Measurements from ENCODE around the gene DBN1.

DBN1 gene

DNA sequence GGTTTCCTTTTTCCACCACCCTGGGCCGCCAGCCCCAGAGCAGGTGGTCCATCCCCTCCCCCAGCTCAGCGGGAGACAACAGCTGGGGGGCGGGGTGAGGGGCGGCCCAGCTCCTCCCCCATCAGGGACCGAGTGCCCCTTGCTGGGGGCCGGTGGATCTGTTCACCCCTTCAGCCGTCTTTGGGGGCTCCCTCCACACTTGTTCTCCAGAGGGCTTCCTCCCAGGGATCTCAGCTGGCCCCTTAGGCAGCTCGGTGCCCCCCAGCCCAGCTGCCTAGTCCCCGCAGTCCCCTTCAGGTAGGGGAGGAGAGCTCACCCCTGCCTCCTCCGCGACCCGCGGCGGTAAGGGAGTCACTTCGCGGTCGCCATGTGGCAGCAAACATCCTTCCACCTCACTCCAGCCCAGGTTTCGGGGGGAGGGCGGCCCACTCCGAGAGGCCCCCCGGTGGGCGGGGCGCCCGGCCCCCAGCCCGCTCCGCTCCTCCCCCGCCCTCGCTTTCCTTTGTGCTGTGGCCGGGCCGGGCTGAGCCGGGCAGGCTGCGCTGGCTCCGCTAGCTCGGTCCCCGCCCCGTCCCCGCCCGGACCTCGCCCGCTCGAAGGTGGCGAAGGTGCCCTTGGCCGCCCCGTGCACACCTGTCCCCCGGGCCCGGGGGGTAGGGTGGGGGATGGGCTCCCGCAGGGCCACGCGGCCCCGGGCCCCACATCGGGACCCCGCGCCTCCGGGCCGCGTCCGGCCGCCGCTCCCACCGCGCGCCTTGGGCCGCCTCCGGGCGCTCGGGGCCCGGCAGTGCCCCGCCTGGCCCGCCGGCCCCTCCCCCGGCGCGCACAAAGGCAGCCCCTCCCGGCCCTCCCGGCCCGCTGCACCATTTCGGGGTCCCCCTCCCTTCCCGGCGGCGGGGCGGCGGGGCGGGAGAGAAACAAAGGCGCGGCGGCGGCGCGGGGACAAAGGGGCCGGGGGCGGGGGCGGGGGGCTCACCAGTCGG, 683 bp downstream of the DBN1 start:
- DNase-seq (ENCODE audit: low spot score): no peak

- DNase-seq (ENCODE audit: low spot score): no peak
Measured at GRCh38 chr5:177471610-177472356, 1.7 kb downstream of the DBN1 start.

- DNase-seq (ENCODE audit: low spot score): no peak
Measured at GRCh38 chr5:177470759-177471536, 2.5 kb downstream of the DBN1 start.

DNA sequence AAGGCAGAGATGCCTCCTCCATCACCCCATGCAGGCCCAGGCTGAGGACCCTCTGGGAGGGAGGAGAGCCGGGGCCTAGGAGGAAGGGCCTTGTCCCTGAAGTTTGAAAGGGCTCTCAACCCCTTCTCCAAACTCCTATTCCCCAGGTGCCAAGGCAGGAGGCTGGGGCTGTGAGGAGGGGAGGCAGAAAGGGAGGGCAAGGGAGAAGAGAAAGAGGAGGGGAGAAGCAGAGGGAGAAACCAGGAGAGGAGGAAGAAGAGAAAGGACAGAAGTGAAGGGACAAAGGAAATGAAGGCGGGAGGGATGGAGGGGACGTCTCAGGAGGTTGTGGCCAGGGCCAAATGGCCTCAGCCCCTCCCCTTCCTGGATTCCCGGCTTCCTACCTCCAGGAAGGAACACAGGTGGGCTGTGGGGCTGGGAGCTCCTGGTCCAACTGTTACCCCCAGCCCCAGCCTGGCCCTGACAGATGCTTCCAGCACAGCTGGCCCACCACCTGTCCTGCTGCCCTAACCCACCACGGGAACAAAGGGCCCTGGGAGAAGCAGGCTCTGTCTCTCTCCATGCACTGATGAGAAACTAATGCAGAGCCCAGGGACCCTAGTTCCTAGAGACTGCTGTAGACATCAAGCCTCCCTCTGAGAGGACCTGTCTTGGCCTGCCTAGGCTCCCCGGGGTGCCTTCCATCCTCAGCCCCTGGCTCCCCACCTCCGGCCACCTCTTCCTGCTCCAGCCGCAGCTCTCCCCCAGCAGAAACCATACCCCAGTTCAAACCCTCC, 3.5 kb downstream of the DBN1 start:
- no peak for DNase-seq (ENCODE audit: low spot score)

DNA sequence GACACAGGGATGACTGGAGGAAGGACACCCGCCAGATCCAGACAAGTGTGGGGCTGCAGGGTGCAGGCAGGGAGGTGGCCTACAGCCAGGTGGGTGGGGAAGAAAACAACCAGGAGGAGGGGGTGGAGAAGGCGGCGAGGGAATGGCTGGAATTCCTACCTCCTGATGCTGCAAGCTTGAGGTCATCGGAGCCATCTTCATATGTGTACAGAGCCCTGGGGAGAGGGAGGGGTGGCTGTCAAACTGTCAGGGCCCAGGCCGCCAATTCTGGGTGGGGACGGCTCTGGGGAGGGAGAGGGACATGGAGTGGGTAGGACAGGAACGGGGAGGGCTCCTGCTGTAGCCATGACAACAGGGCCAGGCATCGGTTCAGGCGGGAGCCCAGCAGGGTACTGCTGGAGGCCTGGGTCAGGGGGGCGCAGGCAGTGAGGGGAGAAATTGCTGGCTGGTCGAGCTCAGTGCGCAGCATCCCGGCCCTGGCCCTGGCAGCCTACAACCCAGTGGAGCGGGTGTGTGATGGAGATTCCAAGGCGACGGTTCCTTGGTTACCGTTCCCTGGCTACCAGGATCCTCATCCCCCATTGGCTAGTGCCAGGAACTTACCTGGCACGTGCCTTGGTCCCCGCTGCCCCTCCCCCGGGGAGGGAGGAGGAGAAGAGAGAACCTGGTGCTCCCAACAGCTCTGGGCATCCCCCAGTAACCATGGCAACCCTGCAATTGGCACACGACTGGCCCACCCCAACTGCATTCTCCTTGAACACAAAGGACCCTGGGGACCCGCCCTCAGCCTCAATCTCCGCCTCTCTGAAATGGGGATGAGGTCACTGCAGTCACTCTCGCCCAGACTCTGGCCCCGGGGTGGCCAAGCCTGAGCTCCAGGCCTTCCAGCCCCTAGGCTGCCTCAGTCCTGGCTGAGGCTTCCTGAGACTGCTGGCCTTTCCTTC, 4.5 kb downstream of the DBN1 start:
- peak; percentile 87 for DNase-seq (ENCODE audit: low spot score)

DNA sequence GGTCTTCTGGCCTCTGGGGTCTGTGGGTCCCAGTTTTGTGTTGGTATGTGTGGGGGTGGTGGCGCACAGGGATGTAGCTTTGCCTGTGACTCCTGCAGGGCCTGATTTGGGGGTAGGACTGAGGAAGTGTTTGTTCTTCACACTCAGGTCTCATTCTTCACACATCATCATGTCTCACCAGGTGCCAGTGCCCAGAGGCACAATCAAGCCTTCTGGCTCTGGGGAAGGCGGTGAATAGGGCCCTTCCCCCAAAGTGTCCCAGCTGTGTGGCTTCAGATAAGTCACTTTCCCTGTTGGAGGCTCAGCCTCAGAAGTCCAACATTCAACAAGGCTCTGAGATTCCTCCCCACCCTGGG, 5.1 kb downstream of the DBN1 start:
- DNase-seq (ENCODE audit: low spot score): no peak

- DNase-seq (ENCODE audit: low spot score): no peak
Measured at GRCh38 chr5:177467436-177467835, 6.0 kb downstream of the DBN1 start.

DNA sequence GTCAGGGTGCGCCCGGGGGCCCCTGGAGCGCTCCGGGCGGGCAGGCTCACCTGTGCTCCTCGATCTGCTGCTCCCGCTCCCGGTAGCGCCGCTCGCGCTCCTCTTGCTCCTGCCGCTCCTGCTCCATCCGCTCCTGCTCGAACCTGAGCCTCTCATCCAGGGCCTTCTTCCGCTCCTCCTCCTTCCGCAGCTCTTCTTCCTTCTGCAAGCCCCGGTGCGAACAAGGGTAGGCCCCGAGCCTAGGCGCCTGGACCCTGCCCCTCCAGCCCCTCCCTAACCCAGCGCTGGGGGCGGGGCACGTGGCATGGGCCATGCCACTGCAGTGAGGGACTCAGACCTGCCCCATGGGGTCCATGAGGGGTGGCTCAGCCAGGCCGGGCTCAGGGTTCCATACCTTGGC, 6.6 kb downstream of the DBN1 start:
- DNase-seq (ENCODE audit: low spot score): no peak

- DNase-seq (ENCODE audit: low spot score): no peak
Measured at GRCh38 chr5:177465044-177465443, 8.4 kb downstream of the DBN1 start.

DNA sequence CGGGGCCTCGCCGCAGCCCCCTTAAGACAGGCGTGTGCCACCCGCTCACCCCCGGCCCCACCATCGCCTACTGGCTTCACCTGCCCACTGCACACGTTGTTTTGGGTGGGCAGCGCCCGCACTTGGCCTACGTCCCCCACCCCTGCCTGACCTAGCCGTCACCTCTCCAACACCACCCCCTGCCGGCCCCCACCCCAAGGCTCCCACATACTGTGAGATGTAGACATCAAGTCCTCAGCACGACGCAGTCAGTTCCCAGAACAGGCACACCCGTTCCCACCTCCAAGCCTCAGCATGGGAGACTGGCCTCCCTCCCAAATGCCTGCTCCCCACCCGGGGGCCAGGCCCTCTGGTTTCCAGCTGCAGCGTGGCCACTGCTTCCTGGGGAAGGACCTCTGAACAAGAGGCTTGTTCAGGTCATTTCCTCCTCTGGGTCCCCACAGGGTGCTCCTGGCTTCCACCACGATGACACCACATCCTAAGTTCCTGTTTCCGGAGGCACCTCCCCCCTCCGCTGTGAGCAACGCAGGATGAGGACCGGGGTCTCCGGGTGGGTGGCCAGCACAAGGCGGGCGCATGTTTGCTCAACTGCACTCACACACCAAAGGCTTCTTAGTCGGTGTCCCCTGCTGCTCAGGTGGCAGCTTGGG, 11.3 kb downstream of the DBN1 start:
- DNase-seq (ENCODE audit: low spot score): no peak

DNA sequence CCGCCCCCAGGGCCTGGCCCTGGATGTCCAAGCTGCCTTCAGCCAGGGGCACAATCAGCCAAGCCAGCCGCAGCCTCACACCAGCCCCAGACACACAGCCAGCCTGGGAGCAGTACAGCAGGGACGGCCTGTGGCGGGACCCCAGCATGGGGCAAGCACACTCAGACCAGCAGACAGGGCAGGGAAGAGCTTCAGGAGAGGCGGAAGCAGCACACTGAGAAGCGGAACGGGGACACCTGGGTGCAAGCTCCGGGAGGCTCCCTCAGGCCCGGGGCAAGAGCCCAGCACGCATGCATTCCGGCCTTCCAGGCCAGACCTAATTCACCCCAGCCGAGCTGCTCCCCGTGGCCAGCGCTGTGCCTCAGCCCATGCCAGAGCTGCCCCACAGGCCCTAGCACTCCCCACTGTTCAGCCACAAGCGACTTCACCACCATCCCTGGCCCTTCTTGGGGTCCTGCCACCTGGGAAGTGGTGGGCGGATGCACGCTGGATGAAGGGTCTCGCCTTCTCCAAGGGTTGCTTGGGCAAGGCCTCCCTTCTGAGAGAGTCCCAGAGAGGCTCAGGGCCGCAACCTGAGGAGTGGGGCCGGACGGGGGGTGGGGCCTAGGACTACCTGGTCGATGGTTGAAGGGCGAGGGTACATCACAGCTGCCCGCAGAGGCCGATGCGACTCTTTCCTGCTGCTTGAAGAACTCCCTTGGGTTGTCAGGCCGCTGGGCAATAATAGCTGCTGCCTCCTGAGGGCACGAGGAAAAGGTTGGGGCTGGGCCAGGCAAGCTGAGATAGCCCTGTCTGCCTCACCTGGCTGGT, 13.4 kb downstream of the DBN1 start:
- no peak for DNase-seq (ENCODE audit: low spot score)

DNA sequence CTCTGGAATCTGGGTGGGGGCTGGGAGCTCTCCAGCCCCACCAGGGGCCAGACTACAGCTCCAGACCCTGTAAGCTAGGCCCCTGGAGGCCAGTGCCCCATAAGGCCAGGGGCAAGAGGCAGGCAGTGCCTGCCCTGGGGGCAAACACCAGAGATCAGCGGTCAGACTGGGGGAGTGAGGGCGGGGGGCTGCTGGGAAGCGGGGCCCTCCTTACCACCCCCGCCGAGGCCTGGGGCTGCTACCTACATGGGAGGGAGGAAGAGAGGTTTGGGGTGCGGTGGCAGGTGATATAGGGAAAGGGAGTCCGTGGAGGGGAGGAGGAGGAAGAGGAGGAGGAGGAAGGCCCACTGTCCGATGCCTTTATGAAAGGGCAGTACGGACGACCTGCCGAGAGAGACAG, 14.1 kb downstream of the DBN1 start:
- DNase-seq (ENCODE audit: low spot score): no peak

DNA sequence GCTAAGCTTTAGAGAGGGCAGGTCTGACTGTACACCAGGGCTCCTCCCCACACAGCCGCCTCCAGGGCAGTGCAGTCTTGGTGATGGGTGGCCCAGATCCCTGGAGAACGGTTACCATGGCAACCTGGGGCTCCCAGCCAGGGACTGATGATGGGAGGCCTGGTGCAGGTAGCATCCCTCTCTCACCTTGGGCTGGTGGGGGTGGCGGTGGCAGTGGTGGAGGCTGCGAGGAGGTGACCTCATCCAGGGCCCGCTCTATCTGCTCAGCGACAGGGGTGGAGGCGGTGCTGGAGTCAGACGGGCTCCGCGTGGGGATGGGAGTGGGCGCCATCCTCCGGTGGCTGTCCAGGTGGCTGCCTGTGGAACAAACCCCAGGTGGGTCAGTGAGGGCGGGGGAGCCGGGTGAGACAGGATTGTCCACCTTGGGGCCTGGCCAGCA, 14.5 kb downstream of the DBN1 start:
- peak; percentile 75 for DNase-seq (ENCODE audit: low spot score)

DNA sequence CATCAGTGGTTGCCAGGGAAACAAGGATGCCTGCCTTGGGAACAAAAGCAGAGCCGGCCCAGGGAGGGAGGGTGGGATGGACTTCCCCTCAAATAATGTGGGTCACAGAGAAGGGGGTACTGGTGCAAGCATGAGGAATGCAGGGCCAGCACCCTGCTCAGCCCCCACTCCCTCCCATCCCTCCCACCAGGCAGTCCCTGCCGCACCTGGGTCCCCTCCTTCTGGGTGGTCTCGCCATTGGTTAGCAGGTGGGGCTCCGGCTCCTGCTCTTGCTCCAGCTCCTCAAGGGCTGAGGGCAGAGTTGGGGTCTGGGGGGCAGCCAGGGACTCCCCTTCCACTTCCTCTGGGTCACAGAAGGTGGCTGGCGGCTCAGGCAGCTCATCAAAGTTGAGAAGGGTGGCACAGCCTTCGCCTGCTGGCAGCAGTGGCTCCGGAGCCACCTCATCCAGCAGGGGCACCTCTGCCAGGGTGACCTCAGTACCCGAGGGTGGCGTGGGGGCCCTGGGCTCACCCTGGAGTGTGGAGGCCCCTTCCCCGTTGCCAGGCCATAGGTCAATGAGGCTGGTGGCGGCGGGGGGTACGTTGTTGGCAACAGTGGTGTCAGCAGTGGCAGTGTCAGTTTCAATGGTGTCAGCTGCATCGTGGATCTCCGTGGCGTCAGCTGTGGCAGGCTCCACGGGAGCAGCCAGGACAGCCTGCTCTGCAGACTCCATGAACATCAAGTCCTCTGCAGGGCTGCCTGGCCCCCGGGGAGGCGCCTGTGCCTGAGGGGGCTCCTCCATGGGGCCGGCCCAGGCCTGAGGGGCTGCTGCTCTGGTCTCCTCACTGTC, 15.4 kb downstream of the DBN1 start:
- DNase-seq (ENCODE audit: low spot score): no peak

GRCh38 chr5:177456976-177457851, 16.2 kb downstream of the DBN1 start:
- peak; percentile 100 for DNase-seq (ENCODE audit: low spot score)

- DNase-seq (ENCODE audit: low spot score): no peak
Measured at GRCh38 chr5:177456591-177456964, 16.9 kb downstream of the DBN1 start.

All from cerebellar cortex (tissue), 1 donor.